ENCODE data around the gene CD7. TPM values are rescaled to one million over a fixed set of nuclear protein-coding genes. Genes with fewer than 3 reads are reported as not detected.

The CD7 gene
- total and polyA plus RNA-seq, 8 donors = 0.28 to 1.3 (median 0.98) TPM

DNA sequence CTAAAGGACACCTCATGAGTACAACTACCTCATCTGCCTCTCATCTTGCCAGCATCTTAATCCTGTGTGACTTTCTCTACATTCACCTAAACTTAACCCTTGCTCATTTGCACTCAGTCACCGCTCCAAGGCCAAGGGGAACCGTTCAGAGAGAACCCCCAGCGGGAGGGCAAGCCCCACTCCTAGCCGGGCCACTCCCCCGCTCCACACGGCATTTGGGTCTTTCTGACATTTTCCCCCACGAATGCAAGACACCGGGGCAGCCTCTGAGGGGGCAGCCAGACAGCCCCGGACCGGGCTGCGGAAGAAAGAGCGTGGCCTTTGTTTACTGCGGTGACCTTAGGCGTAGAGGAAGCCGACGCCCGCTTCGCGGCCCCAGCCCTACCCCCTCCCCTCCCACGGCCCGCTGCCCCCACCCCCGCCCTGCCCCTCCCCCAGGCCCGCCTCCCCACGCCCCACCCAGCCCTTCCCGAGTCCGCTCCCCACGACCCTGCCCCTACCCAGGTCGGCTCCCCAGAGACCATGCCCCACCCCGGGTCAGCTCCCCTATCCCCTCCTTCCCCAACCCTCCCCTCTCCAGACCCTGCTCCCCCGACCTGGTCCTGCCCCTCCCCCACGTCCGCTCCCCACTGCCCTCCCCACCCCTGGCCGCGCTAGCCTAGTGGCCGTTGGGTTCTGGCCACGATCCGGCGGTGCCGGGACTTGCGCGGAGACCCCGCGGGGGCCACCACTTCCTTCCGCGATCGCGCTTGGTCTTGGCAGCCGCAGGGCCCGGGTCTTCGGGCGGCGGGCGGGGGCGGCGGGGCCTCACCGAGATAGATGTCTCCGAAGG lies 44.7 kb downstream of the CD7 start:
- ATAC-seq (peak; percentile 28 to 36 (median 35)), FAIRE-seq (no peak), DNase-seq (peak in 4 of 6 donors; percentile 29 to 68 (median 67))
- intact Hi-C loops (cut with DNase I) = no loop called here
- peaks cover 35 to 53% (median 40%) of the 10 kb centered on the region in 3 donors for H3K4me1 ChIP-seq
- H3K36me3 ChIP-seq = no peaks in the 10 kb centered on the region
- H3K27ac ChIP-seq = peak overlapping the region; percentile 97 to 99 (median 98)
- peak overlapping the region; percentile 76 to 97 (median 90) for H3K4me3 ChIP-seq
- no peaks in the 10 kb centered on the region for H3K27me3 ChIP-seq
- H3K9me3 ChIP-seq = no peaks in the 10 kb centered on the region
- TF ChIP-seq, protein P1, sequence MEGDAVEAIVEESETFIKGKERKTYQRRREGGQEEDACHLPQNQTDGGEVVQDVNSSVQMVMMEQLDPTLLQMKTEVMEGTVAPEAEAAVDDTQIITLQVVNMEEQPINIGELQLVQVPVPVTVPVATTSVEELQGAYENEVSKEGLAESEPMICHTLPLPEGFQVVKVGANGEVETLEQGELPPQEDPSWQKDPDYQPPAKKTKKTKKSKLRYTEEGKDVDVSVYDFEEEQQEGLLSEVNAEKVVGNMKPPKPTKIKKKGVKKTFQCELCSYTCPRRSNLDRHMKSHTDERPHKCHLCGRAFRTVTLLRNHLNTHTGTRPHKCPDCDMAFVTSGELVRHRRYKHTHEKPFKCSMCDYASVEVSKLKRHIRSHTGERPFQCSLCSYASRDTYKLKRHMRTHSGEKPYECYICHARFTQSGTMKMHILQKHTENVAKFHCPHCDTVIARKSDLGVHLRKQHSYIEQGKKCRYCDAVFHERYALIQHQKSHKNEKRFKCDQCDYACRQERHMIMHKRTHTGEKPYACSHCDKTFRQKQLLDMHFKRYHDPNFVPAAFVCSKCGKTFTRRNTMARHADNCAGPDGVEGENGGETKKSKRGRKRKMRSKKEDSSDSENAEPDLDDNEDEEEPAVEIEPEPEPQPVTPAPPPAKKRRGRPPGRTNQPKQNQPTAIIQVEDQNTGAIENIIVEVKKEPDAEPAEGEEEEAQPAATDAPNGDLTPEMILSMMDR (IDR thresholded peaks at IDR 0.05) = no peak
- 1% methylated on average over 39 to 55 of the region's 57 CpGs for WGBS, 2 donors

DNA sequence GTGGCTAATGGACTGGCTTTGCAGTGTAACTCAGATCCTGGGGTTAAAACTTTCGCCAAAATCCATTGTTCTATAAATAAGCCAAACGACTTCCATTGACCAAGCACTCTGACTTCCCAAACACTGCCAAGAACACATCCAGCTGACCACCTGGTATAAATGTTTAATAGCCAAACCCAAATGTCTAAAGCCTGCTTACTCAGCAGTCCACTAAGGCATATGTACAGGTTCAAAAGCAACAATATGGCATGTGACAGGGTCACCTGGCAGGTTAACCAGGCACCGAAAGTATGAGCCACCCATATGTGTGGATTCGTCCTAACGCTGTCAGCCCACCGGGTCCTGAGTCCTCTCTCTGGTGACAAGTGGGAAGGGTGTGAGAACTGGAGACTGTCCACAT lies 46.0 kb downstream of the CD7 start:
- WGBS, 2 donors = 41 to 50% methylated on average over 6 of the region's 6 CpGs
- Histone ChIP-seq H3K4me3 (peak overlapping the region in 2 of 4 donors; percentile 83 to 97), H3K27me3 (no peaks in the 10 kb centered on the region), H3K36me3 (no peaks in the 10 kb centered on the region), H3K27ac (peak overlapping the region in 3 of 4 donors; percentile 97 to 99 (median 99)), H3K4me1 (peaks cover 48 to 64% (median 51%) of the 10 kb centered on the region in 3 donors), H3K9me3 (no peaks in the 10 kb centered on the region)
- FAIRE-seq (no peak), DNase-seq (no peak), ATAC-seq (no peak)
- intact Hi-C loops (cut with DNase I) = no loop called here
- TF ChIP-seq, protein P1 (IDR thresholded peaks at IDR 0.05) = no peak

DNA sequence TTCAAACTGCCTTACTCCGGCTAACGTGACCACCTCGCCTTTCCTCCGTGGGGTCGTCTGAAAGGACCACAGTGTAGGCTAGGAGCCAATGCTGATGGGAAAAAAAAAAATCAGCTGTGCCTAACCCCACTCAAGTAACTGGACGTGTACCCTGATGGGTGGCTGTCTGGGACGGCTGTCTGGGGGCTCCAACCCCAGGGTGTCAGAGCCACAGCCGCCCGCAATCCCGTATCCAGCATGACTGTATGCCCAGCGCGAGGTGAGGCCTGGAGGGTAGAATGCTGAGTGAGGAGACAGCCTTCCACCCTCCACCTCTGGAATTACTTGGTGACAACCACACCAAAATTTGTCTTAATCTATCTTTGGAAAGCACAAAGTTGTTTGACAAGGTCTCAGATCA lies 46.8 kb downstream of the CD7 start:
- FAIRE-seq (no peak), ATAC-seq (no peak), DNase-seq (peak in 1 of 6 donors; percentile 45)
- no peaks in the 10 kb centered on the region for H3K27me3 ChIP-seq
- H3K4me3 ChIP-seq = no peak overlapping the region
- 78 to 86% methylated on average over 12 of the region's 12 CpGs for WGBS, 2 donors
- TF ChIP-seq, protein P1 (IDR thresholded peaks at IDR 0.05) = no peak
- no peak overlapping the region for H3K27ac ChIP-seq
- intact Hi-C loops (cut with DNase I) = no loop called here
- H3K9me3 ChIP-seq = no peaks in the 10 kb centered on the region
- H3K4me1 ChIP-seq = peaks cover 52 to 70% (median 52%) of the 10 kb centered on the region in 3 donors
- peaks cover 0 to under 1% (median 0%) of the 10 kb centered on the region in 3 donors for H3K36me3 ChIP-seq

DNA sequence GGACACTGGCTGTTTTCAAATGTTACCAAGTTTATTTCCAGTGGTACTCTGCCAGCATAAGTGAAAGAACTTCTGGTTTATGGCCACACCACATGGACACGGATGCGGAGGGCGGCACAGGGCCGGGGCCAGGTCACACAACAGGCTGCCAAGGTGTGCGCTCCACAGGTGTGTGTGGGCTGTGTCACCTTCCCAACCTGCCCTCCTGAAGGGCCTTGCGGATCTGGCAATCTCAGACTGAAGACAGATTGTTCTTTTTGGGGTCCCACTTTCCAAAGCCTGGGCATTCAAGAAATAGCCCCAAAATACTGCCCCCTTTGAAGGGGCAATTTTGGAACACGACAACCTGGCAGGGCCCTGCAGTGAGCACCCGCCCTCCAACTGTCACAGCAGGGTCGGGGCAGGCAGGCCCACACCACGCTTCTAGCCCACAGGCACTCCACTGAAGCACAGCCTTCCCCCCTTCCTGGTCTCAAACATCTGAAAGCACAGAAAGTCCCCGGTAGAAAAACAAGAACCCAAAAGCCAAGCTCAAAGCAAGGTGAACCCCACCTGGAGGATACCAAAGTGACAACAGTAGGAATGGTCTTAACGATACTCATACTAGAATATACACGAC lies 47.4 kb downstream of the CD7 start:
- ATAC-seq = no peak
- peaks cover 0 to 7% (median 0%) of the 10 kb centered on the region in 3 donors for H3K36me3 ChIP-seq
- H3K27me3 ChIP-seq = no peaks in the 10 kb centered on the region
- peaks cover 52 to 70% (median 52%) of the 10 kb centered on the region in 3 donors for H3K4me1 ChIP-seq
- TF ChIP-seq, protein P1 (IDR thresholded peaks at IDR 0.05) = no peak
- peak in 1 of 6 donors; percentile 60 for DNase-seq
- H3K27ac ChIP-seq = peak overlapping the region in 1 of 4 donors; percentile 86
- no peaks in the 10 kb centered on the region for H3K9me3 ChIP-seq
- H3K4me3 ChIP-seq = no peak overlapping the region
- no peak for FAIRE-seq
- WGBS, 2 donors = 56 to 57% methylated on average over 13 of the region's 13 CpGs
- intact Hi-C loops (cut with DNase I) = no loop called here

Measured in pancreas (tissue), 10 donors.